GM18858 (cell line): ENCODE results near the gene CLTCL1.
"Not testable (repeated sequence)": the region's sequence is repeated elsewhere in the genome, so short reads cannot be mapped to it uniquely, and the experiment has no call there.

Source experiments
- ATAC-seq: cut with Tn5 transposase; IDR thresholded peaks from one replicate; pipeline ENCODE4 v1.9.1; 2021; ENCODE audit not compliant: unreplicated experiment

CLTCL1 gene

DNA sequence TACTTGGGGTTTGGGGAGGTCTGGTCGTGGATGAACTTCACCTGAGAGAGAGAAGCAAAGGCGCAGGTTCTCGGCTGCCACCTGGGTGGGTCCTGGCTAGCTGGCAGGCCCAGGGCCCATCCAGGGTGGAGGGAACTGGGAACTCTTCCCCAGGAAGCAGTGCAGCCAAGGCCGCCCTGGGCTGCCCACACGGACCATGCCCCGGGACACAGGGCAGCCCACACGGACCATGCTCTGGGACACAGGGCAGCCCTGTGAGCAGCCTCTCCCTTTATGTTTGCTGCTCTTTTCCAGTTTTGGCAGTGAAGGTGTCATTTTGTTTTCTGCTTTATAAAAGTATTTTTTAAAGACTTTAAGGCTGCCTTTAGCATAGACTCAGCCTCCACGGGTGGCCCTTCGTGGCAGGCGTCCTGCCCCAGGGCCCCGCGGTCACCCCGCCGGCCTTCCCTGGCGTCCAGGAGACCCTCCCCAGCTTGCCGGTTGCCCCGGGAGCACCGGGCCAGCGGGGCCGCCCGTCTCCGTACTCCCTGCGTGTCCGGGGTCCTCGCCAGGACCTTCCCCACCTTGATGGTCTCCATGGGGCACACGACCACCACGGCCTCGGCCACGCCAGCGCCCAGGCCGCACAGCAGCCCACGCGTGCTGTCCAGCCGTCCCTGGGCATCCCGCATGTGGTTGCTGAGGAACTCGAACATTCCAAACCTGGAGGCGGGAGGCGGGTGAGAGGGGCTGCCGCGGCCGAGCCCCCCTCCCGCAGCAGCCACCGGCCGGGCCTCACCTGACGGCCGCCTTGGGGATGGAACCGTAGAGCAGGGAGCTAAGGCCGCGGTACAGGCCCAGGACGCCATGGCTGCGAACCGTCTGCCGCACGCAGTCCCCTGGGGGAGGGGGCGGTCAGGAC lies 114.1 kb downstream of the CLTCL1 start:
- ATAC-seq, result no peak

DNA sequence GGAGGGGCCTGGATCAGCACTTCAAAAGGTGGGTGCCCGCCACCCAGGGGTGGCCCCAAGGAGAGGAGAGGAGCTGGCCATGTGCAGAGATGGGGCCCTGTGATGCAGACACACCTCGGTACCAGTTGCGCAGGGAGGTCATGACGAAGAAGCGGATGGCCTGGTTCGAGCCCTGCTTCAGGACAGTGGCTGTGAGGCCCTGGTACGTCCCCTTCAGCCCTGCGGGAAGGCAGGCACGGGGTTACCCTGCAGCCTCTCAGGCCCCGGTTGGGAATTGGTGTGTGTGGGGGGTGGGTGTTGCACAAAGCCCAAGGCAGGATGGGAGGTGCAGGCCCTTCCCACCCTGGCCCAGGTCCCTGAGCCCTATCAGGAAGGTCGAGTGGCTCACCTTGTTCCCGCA lies 114.8 kb downstream of the CLTCL1 start:
- ATAC-seq, result no peak

DNA sequence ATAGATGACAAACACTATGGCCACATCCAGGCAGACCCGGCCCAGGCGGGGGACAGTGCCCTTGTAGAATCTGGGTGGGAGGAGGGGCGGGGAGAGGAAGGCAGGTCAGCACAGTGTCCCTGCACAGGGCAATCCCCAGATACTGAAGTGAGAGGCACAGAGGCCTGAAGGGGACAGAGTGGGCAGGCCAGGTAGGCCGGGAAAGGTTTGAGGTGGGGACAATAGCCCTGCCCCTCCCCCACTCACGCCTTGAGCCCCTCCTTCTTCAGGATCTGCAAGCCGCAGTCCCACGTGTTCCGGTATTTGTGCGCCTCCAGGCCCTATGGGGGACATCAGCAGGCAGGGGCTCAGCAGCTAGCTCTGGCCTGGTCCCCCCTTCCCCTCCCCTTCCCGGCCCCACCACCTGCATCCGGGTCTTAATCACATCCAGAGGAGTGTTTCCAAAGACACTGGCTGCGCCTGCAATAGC lies 115.3 kb downstream of the CLTCL1 start:
- no peak for ATAC-seq

DNA sequence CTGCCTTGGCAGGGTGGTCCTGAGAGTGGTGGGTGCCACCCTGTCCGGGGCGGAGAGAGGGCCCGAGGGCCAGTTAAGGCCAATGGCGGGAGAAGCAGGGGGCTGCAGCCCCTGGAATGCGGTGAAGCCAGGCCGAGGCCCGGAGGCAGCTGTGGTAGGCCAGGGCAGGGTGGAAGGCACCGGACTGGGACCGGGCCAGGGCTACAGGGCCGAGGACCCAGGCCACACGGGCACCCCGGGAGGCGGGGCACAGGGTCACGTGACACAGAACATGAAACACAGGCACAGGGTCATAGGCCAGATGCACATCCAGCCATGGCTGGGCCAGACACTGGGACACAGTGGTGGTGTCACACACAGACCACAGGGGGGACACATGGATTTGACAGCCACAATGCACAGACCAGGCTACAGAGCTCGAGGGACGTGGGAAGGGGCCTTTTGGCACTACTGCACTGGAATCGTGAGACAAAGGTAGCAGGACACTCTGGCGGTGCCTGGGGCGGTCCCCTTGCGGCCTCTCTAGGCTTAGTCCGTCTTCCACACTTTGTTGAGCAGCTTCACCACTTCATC lies 115.8 kb downstream of the CLTCL1 start:
- ATAC-seq, result no peak

DNA sequence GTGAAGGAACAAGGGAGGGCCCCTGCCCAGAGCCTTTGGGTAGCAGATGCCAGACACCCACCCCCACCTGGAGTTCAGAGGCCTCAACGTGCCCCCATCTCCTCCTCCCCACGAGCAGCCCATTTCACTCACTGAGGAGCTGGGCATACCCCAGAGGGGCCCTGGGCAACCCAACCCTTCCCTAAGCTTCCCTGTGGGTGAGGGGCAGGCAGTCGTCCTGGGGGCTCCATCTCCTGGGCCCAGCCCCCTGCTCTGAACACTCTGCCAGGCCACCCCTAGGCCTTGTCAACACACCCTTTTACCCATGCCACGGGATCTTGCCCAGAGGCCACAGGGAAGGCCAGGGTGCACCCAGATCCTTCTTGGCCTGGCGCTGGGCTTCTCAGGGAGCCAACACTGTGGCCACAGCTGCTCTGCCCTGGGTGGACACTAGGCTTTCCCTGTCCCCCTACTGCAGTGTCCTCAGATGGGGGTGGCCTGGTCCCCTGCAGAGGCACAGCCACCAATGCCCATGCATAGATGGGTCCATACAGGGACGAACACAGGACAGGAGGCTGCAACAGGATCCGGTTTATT lies 116.4 kb downstream of the CLTCL1 start:
- no peak for ATAC-seq

DNA sequence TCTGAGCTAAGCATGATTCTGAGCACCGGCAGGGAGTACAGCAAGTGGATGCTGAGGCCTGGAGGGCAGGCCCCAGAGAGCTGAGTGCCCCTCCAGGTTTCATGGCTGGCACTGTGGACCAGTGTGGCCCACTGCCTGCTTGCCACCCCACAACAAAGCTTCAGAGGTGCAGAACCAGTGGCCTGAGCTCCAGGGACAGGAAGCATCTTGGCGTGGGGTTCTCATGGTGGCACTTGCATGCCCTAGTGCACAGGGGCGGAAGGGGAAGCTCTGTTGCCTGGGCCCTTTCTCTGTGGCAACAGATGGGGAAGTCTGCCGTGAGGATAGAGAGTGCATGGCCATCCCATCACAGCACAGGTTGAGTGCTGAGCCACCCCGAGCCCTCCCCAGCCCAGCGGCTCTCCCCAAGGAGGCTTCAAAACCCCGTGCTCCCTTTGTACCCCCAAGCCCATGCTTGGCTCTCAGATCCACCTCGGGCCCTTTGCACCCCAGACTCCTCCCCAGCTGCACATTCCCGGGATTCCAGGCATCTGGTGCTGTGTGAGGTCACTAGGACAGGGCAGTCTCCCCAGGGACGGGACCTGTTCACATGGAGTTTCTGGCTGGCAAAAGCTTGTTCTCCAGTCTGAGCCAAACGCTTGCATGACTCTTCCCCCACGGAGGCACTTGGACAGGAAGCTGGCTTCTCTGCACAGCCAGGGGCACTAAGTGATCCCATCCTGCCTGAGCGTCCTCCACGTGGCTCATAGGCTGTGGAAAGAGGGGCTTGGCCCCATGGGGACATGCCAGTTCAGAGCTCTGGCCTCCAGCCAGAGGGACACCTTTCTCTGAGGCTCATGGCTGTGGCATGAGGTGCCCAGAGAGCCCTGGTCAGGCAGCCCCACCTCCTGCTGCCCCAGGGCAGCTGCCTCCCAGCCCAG lies 117.2 kb downstream of the CLTCL1 start:
- no peak for ATAC-seq

DNA sequence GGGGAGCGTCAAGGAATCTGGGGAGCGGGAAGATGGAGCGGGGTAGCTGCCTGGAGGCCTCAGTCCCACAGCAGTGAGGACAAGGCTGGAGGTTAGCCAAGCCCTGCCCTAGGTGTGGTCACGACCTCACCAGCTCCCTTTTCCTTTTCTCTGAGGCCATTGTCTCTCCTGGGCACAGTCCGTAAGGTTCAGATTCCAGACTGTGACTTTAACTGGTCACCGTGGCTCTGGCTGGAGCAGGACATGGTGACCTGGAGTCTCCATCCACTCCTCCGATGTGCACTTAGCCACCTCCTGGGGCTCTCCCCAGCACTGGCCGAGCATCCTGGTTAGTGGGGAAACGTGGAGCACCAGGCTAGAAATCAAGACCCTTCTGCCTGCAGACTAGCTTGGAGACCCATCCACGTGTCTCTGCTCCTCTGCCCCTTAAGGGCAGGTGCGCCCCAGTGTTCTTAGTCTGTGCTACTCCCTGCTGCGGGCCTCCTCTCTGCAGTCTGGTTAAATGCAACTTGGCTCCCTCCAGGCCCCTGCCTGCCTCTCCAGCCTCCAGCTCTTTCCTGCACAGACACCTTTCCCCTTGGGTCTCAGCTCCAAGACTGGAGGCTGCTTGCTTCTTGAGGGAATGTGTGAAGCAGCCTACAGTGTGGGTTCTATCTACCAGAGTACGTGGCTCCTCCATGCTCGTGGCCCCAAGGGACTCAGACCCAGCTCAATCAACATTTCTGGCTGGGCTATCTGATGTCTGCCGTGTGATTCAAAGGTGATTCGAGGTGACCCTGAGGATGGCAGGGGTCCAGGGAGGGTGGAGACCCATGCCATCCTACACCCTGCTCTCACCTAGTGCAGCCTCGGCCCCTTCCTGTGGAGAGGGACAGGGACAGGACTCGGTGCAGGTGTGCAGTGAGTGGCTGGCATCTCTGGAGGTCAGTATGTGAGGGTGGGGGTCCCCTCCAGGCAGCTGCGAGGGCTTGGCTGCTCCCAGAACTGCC lies 118.2 kb downstream of the CLTCL1 start:
- no peak for ATAC-seq

DNA sequence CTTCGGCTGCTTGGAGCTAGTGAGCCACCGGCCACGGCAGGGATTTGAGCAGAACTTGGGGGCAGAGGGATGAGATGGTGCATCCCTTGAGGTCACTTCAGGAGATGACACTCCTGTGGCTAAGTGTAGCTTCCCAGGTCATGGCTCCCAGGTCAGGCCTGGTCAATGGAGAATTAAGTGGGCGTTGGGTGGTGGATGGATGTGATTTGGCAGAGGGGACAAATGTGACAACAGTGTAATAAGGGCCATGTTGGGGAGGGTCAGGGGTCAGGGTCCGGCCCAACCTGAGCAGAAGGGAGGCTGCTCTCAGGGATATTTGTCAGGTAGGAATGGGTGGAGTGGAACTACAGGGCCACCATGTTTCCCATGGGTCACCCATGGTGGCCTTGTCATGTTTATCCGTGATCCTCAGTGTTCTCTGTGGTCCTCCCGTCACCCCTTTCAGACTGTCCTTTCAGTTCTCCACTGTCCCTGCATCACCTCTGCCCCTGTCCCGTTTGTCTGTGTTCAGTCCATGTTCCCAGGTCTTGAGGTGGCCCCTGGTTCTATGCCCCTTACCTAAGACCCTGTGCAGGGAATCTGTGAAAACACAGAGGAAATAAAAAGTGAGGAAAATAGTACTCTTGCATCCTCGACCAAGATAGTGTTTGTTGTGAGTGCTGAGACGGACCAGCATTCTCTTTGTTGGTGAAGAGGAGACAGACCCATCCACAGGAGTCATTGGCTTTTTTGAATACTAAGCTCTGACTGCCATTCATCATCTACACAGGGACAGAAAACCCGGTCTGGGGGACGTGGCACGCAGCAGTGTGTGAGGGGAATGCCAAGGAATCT lies 119.1 kb downstream of the CLTCL1 start:
- ATAC-seq, result no peak

DNA sequence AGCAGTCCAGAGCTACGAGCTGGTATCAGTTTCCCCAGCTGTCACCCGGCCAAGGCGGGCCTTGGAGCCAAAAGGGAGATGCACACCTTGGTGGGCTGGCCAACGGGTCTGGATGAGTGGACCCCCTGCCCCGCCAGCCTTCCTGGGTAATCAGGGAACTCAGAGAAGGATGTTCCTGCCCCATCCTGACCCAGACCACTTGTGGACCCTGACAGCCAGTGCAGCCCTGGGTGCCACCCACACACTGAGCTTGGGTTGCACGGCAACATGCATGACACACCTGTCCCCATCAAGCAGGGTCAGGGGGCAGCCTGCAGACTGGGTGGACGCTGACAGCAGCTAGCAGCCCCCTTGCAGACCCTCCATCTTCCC lies 121.6 kb downstream of the CLTCL1 start:
- ATAC-seq, result no peak

DNA sequence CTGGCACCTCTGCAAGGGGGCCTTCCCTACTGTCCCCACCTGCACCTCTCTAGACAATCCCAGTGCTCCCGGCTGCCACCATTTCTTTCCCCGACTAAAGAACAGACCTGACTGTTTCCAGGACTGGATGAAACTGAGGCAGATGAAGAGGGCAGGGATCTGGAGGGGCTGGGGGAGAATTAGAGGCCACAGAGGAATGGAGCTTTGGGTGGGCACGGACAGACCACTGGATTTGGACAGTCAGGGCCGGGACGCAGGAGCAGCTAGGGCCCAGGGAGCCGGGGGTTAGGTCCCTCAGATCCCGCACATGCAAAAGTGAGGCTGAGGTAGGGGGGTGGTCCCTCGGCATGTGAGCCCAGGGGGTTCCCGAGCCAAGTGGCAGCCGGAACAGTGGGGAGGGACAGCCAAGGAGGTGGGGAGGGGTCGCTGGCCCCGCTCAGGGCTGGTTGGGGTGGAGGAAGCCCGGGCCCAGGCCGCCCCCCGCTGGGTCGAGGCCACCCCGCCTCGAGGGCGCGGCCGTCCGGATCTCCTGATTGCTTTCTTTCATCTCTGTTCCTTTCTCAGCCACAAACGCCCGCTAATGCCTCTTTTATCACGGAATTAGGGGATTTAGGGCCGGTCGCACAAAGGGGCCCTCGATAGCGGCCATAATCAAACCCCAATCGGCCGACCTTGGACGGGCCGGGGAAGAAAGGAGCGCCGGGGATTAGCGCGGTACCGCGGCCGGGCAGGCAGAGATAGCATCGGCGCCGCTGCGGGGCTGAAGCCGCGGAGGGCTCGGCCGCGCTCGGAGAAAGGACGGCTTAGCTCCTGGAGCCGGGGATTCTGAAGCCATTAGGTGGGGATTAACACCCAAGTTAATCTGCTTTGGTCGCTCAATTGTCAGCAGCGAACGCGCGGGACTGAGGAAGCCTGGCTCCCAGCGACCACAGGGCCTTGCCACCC lies 122.2 kb downstream of the CLTCL1 start:
- no peak for ATAC-seq

DNA sequence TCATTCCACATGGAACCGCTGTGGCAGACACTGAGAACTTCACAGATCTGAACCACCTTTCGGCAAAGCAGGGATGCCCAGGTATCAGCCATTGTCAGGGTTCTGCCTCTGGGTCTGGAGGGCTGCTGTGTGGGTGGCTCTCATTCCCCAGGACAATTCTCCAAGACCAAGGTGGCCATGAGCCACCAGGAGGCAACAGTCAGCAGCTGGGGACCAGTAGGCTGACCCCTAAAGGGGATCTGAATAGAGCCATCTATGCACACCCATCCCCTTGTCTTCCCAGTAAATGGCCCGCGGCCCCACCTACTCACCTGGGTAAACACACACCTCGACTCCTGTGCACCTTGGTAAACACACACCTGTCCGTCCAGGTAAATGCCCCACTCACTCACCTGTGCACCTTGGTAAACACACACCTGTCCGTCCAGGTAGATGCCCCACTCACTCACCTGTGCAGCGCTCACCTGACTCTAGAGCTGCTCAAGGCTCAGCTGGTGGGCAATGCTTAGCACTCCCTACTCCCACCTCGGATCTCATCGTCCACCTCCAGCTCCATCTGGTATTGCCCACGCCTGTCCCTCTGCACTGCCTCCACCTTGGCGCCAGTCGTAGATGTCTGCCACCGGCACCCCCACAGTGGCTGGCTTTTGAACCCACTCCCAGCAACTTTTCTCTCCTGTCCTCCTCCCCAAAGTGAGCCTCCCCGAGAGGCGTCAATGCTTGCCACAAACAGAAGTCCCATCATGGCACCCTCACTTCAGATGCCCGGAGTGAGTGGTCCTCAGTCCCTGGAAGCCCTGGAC lies 123.2 kb downstream of the CLTCL1 start:
- ATAC-seq, result no peak

DNA sequence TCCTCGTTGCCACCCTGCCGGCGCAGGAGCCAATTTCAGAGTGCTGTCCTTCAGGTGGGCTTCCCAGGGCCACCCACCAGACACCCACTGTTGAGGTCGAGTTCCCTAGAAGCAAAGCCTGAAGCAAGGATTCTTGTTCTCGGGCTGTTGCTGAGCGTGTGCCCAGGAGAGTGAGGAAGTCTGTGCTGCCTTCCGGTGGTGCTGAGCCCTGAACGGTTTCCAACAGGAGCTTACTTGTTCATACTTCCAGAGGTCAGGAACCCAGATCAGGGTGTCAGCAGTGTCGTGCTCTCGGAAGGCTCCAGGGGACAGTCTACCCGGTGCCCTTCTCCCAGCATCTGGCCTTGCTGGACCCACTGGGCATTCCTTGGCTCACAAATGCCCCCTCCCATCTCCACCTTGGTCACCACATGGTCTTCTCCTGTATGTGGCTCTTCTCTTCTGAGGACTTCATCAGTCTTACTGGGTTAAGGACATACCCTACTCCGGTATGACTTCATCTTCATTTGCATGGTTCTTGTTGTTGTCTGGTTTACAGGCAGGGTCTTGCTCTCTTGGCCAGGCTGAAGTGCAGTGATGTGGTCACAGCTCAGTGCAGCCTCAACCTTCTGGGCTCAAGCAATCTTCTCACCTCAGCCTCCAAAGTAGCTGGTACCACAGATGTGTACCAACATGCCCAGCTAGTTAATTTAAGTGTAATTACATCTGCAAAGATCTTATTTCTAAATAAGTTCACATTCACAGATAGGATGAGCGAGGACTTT lies 124.2 kb downstream of the CLTCL1 start:
- no peak for ATAC-seq

DNA sequence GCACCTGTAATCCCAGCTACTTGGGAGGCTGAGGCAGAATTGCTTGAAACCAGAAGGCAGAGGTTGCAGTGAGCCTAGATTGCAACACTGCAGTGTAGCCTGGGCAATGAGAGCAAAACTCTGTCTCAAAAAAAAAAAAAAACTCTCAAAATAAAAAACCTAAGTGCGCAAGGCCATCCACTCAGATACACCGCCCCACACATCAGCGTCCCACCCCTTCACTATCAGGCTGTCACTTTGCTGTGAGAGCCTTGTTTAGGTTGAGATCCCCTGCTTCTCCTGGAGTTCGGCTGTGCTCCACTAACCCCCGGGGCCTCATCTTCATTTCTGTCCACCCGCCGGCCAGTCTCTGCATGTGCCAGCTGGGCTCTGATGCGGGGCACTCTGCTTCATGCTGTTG lies 125.1 kb downstream of the CLTCL1 start:
- no peak for ATAC-seq

DNA sequence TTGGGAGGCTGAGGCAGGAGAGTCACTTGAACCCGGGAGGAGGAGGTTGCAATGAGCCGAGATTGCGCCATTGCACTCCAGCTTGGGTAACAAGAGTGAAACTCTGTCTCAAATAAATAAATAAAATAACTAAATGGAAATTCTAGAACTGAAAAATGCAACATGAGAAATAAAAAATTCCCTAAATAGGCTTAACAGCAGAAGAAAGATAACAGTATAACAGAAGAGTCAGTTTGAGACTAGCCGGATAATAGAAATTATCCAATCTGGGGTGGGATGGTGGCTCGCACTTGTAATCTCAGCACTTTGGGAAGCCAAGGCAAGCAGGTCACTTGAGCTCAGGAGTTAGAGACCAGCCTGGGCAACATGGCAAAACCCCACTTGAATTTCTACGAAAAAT lies 127.1 kb downstream of the CLTCL1 start:
- no peak for ATAC-seq

DNA sequence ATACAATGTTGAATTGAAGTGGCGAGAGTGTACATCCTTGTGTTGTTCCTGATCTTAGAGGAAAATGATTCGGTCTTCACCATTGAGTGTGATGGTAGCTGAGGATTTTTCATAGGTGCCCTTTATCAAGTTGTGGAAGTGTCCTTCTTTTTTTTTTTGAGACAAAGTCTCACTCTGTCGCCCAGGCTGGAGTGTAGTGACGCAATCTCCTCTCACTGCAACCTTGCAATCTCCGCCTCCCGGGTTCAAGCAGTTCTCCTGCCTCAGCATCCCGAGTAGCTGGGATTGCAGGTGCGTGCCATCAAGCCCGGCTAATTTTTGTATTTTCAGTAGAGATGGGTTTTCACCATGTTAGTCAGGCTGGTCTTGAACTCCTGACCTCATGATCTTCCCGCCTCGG lies 132.9 kb downstream of the CLTCL1 start:
- not testable (repeated sequence) for ATAC-seq

DNA sequence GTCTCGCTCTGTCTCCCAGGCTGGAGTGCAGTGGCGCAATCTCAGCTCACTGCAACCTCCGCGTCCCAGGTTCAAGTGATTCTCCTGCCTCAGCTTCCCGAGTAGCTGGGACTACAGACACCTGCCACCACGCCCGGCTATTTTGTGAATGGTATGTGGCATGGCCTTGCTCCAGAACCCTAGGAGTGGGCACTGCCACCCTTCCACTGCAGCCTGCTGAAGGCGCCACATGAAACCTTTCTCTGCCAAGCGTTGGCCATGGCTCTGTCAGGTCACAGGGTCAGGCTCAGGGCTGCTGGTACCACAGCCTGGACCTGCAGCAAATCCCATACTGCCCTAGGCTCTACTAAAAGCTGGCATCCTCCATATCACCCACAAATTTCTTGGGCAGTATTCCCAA lies 135.4 kb downstream of the CLTCL1 start:
- ATAC-seq, result not testable (repeated sequence)
